K562 (cell line): ENCODE measurements around the gene SLC16A5. TPM values are rescaled to one million over a fixed set of nuclear protein-coding genes. Genes with fewer than 3 reads are reported as not detected.

Experiments used
- BRF1 ChIP-seq: IDR thresholded peaks from 3 replicates; pipeline ENCODE4 v1.6.1; 2011; ENCODE audit warnings: borderline replicate concordance, mild to moderate bottlenecking; ENCODE audit not compliant: insufficient read length; ENCODE audit errors: extremely low read depth
- CBX1 ChIP-seq: sonication (generic); IDR thresholded peaks from 2 replicates; pipeline ENCODE4 v1.6.1; 2016; ENCODE audit warnings: antibody characterized with exemption, low read depth, mild to moderate bottlenecking
- DPF2 ChIP-seq: fragments of 450-650 bp; IDR thresholded peaks from 2 replicates; pipeline ENCODE4 v1.6.1; 2016
- RBM14 ChIP-seq: fragments of 200-400 bp; formaldehyde crosslinking; IDR thresholded peaks from 2 replicates; pipeline ENCODE4 v1.6.1; 2018; ENCODE audit warnings: low read depth, mild to moderate bottlenecking, low read length, moderate library complexity, borderline replicate concordance; ENCODE audit not compliant: insufficient read depth
- SIN3B ChIP-seq: fragments of 450-650 bp; IDR thresholded peaks from 2 replicates; pipeline ENCODE4 v1.6.1; 2017; ENCODE audit warnings: low read depth, mild to moderate bottlenecking, moderate library complexity
- polyA plus RNA-seq, 8 experiments: library from polyadenylated mRNA; depleted of rRNA in 4 of 8; stranded (reverse) in 5 of 8; unstranded in 3 of 8; fragments of >200 nt; fragmentation: Nextera tagmentation in 2 of 8; fragmentation: Illumina TruSeq in 1 of 8; extraction: Ambion mirVana in 2 of 8; extraction: Trizol in 1 of 8; gene quantifications; 2 replicates each; pipeline versions ENCODE4 v1.2.1 to v1.2.3, GENCODE V29; 2011 to 2014; ENCODE audit warnings: inconsistent platforms in 1 of 8, missing spikeins in 1 of 8
- total RNA-seq, 7 experiments: library from RNA; depleted of rRNA in 6 of 7; stranded (reverse); fragments of >200 nt in 6 of 7; fragmentation: Illumina TruSeq in 2 of 7; extraction: Trizol in 2 of 7; gene quantifications; 2 replicates each; pipeline versions ENCODE4 v1.2.1 to v1.2.3, GENCODE V29; 2011 to 2021; ENCODE audit warnings: low replicate concordance in 1 of 7
- TF ChIP-seq, protein P1 (sequence below), 2 experiments: fragments of 450-650 bp in 1 of 2; sonication (generic) in 1 of 2; formaldehyde crosslinking in 1 of 2; IDR thresholded peaks; 2 replicates each; pipeline versions ENCODE4 v1.7.1 to v1.9.0; 2016 to 2022; ENCODE audit warnings: inconsistent platforms in 1 of 2, mild to moderate bottlenecking in 1 of 2, missing genetic modification reagents in 1 of 2
- TF ChIP-seq, protein P2 (sequence below), 2 experiments: fragments of 450-650 bp in 1 of 2; sonication (generic) in 1 of 2; formaldehyde crosslinking in 1 of 2; IDR thresholded peaks in 1 of 2; conservative IDR thresholded peaks in 1 of 2; 2 replicates each; pipeline versions ENCODE4 v1.6.1 to v1.8.1; 2016 to 2023; ENCODE audit warnings: mild to moderate bottlenecking in 2 of 2, moderate library complexity in 2 of 2, inconsistent platforms in 1 of 2, missing genetic modification reagents in 1 of 2
- TF ChIP-seq, protein P3 (sequence below): sonication (generic); formaldehyde crosslinking; IDR thresholded peaks from 2 replicates; pipeline ENCODE4 v1.8.1; 2022; ENCODE audit warnings: missing genetic modification reagents
- TF ChIP-seq, protein P4 (sequence below): fragments of 450-650 bp; formaldehyde crosslinking; IDR thresholded peaks from 2 replicates; pipeline ENCODE4 v1.4.0; 2020; ENCODE audit warnings: mild to moderate bottlenecking, moderate library complexity

SLC16A5 gene
- total and polyA plus RNA-seq, 9 of the 15 experiments (the other 6 are each of a cell fraction or from before 2014, with no cell fraction given) = 0.06 to 2.6 (median 0.91) TPM

DNA sequence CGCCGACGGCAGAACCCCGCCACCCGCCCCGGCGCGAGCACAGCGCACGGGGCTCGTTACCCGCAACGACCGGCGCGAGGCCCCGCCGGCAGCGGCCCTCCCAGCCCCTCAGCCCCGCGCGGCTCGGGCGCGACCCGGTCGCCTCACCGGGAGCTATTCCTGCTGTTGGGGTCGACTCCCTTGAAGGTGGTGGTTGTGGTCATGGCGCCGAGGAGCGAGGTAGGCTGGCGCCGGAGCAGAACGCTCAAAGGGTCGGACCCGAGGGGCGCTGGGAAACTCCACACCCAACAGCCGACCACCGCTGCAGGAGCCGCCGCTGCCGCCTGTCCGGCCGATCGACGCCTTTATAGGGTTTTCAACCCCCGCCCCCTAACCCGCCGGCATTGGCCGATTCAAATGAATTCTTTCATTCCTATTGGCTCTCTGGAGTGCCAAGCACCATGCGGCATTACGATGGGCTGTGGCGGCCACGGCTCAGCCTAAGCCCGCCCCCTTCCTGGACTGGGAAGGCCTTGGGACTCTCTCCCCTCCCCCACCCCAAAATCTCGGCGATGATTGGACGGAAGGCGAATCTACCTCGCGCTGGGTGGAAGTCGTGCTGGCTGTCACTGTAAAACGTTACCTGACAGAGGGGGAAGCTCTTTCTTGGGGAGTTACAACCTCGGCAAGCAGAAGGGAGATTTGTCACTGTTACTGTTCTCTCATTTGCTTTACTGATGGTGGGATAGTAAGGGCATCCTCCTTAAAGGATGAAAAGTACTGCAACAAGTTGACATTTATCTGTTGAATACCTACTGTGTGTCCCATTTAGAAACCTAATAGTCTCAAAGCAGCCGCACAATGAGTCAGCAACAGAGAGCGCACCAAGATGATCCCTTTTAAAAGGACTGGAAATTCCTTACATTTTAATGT lies 66.7 kb downstream of the SLC16A5 start, which contains the start of gene JPT1 (continued):
- TF ChIP-seq, protein P1, sequence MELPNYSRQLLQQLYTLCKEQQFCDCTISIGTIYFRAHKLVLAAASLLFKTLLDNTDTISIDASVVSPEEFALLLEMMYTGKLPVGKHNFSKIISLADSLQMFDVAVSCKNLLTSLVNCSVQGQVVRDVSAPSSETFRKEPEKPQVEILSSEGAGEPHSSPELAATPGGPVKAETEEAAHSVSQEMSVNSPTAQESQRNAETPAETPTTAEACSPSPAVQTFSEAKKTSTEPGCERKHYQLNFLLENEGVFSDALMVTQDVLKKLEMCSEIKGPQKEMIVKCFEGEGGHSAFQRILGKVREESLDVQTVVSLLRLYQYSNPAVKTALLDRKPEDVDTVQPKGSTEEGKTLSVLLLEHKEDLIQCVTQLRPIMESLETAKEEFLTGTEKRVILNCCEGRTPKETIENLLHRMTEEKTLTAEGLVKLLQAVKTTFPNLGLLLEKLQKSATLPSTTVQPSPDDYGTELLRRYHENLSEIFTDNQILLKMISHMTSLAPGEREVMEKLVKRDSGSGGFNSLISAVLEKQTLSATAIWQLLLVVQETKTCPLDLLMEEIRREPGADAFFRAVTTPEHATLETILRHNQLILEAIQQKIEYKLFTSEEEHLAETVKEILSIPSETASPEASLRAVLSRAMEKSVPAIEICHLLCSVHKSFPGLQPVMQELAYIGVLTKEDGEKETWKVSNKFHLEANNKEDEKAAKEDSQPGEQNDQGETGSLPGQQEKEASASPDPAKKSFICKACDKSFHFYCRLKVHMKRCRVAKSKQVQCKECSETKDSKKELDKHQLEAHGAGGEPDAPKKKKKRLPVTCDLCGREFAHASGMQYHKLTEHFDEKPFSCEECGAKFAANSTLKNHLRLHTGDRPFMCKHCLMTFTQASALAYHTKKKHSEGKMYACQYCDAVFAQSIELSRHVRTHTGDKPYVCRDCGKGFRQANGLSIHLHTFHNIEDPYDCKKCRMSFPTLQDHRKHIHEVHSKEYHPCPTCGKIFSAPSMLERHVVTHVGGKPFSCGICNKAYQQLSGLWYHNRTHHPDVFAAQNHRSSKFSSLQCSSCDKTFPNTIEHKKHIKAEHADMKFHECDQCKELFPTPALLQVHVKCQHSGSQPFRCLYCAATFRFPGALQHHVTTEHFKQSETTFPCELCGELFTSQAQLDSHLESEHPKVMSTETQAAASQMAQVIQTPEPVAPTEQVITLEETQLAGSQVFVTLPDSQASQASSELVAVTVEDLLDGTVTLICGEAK (IDR thresholded peaks at IDR 0.05) = peak; percentile 58; the same call in 1 of the 2 replicates
- TF ChIP-seq, protein P1 (CRISPR knock-in tag; IDR thresholded peaks at IDR 0.05) = no peak
- TF ChIP-seq, protein P2, sequence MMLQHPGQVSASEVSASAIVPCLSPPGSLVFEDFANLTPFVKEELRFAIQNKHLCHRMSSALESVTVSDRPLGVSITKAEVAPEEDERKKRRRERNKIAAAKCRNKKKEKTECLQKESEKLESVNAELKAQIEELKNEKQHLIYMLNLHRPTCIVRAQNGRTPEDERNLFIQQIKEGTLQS (IDR thresholded peaks at IDR 0.05) = peak; percentile 59; the same call in 1 of the 2 replicates
- TF ChIP-seq, protein P2 (CRISPR knock-in tag; conservative IDR thresholded peaks at IDR 0.05) = no peak
- TF ChIP-seq CBX1 (peak; percentile 96), RBM14 (0 out of 2 replicates have a peak, but pooled peaks have one; percentile 90), DPF2 (peak; percentile 81), BRF1 (no peak), SIN3B (peak; percentile 80)
- TF ChIP-seq, protein P3, sequence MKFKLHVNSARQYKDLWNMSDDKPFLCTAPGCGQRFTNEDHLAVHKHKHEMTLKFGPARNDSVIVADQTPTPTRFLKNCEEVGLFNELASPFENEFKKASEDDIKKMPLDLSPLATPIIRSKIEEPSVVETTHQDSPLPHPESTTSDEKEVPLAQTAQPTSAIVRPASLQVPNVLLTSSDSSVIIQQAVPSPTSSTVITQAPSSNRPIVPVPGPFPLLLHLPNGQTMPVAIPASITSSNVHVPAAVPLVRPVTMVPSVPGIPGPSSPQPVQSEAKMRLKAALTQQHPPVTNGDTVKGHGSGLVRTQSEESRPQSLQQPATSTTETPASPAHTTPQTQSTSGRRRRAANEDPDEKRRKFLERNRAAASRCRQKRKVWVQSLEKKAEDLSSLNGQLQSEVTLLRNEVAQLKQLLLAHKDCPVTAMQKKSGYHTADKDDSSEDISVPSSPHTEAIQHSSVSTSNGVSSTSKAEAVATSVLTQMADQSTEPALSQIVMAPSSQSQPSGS = no peak
- TF ChIP-seq, protein P4, sequence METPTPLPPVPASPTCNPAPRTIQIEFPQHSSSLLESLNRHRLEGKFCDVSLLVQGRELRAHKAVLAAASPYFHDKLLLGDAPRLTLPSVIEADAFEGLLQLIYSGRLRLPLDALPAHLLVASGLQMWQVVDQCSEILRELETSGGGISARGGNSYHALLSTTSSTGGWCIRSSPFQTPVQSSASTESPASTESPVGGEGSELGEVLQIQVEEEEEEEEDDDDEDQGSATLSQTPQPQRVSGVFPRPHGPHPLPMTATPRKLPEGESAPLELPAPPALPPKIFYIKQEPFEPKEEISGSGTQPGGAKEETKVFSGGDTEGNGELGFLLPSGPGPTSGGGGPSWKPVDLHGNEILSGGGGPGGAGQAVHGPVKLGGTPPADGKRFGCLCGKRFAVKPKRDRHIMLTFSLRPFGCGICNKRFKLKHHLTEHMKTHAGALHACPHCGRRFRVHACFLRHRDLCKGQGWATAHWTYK = no peak; the same call in 1 of the 2 replicates
